OCI-LY1 (cell line): ENCODE measurements around the gene LITAF.

Experiments used
- EZH2 ChIP-seq: fragments of 200-600 bp; sonication (generic), shearing (Covaris generic); IDR thresholded peaks from 2 replicates; pipeline ENCODE4 v1.8.0; 2017; ENCODE audit warnings: borderline replicate concordance, mixed run types, mild to moderate bottlenecking, antibody characterized with exemption, low read length, moderate library complexity, mixed read lengths
- TF ChIP-seq, protein P1 (sequence below): fragments of 200-600 bp; sonication (generic), shearing (Covaris generic); IDR thresholded peaks from 2 replicates; pipeline ENCODE4 v1.5.1; 2017; ENCODE audit warnings: mild to moderate bottlenecking, antibody characterized with exemption, low read length, moderate library complexity, mixed read lengths

DNA sequence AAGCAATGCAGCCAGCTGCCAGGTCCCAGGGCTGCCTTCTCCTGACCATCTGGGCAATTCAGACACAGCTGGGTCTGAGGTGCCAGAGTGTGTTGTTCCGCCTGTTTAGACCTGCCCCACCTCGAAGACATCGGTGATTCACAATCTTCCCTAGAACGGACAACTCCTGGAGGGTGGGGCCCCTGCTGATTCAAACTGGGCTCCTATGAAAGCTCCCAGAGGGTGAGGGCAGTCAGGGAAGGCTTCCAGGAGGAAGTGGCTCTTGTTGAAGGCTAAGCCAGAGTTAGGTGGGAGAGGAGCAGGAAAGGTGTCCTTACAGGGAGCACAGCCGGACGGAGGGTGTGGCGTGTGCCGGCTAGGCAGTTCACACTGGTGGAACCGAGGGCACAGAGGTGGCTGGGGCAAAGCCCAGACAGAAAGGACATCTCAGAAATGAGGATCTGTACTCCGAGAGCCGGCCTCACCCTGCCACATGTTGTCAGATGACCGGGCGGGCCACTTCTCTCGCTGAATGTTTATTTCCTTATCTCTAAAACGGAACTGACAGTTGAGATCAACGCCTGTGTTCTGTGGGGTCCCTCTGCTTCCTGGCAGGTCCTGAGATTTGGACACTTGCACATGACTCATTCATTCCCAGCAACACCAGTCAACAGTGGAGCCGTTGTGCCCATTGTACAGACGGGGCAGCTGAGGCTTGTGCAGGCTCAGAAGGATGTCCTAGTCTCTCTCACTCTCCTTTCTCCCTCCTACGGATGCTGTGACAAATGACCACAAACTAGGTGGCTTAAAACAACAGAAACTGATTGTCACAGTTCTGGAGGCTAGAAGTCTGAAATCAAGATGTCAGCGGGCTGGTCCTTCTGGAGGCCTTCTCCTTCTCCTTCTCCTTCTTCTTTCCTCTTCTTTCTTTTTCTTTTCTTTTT, 26.9 kb upstream of the LITAF start:
- TF ChIP-seq, protein P1, sequence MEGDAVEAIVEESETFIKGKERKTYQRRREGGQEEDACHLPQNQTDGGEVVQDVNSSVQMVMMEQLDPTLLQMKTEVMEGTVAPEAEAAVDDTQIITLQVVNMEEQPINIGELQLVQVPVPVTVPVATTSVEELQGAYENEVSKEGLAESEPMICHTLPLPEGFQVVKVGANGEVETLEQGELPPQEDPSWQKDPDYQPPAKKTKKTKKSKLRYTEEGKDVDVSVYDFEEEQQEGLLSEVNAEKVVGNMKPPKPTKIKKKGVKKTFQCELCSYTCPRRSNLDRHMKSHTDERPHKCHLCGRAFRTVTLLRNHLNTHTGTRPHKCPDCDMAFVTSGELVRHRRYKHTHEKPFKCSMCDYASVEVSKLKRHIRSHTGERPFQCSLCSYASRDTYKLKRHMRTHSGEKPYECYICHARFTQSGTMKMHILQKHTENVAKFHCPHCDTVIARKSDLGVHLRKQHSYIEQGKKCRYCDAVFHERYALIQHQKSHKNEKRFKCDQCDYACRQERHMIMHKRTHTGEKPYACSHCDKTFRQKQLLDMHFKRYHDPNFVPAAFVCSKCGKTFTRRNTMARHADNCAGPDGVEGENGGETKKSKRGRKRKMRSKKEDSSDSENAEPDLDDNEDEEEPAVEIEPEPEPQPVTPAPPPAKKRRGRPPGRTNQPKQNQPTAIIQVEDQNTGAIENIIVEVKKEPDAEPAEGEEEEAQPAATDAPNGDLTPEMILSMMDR = no peak
- TF ChIP-seq EZH2 = no peak
